GM12874 (cell line): ENCODE data around the gene MUC5AC.

Experiments
- TF ChIP-seq, protein P1 (sequence below): IDR thresholded peaks from 2 replicates; pipeline ENCODE4 v1.5.1; 2011; ENCODE audit warnings: low read depth, mild to moderate bottlenecking, control low read depth, low read length, moderate library complexity; ENCODE audit not compliant: insufficient read depth

MUC5AC gene

DNA sequence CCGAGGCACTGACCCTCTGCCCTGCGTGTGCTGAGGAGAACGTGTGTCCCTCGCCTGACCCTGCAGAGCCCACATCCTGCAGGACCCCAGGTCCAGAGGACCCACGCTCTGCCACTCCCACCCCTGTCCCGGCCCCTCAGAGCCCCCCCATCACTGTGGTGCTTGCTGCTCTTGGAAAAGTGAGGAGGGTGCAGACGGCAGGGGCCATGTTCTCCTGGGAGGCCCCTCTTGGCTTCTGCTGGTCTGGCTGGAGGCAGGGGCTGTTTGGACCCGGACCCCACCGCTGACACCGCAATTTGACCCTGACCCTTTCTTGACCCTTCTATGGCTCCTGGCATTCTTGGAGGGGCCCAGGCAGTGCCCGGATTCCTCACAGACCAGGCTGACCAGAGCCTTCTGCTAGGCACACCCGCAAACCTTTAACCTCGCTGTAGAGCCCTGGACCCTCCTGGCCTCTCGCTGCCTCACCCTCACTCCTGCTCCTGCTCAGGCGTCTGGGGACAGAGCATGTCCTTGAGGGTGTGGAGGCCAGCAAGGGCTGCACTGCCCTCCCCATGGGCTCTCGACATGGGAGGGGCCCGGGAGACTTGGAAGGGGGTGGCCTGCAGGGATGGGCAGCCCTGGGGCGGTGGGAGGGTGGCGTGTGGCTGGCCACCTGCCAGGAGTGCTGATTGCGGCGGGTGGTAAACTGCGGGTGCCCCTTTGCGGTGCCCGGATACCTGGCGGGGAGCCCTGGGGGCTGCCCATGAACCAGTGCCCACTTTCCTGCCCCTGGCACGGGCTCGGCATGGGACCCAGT is 37.0 kb upstream of the MUC5AC start:
- TF ChIP-seq, protein P1, sequence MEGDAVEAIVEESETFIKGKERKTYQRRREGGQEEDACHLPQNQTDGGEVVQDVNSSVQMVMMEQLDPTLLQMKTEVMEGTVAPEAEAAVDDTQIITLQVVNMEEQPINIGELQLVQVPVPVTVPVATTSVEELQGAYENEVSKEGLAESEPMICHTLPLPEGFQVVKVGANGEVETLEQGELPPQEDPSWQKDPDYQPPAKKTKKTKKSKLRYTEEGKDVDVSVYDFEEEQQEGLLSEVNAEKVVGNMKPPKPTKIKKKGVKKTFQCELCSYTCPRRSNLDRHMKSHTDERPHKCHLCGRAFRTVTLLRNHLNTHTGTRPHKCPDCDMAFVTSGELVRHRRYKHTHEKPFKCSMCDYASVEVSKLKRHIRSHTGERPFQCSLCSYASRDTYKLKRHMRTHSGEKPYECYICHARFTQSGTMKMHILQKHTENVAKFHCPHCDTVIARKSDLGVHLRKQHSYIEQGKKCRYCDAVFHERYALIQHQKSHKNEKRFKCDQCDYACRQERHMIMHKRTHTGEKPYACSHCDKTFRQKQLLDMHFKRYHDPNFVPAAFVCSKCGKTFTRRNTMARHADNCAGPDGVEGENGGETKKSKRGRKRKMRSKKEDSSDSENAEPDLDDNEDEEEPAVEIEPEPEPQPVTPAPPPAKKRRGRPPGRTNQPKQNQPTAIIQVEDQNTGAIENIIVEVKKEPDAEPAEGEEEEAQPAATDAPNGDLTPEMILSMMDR, result no peak

DNA sequence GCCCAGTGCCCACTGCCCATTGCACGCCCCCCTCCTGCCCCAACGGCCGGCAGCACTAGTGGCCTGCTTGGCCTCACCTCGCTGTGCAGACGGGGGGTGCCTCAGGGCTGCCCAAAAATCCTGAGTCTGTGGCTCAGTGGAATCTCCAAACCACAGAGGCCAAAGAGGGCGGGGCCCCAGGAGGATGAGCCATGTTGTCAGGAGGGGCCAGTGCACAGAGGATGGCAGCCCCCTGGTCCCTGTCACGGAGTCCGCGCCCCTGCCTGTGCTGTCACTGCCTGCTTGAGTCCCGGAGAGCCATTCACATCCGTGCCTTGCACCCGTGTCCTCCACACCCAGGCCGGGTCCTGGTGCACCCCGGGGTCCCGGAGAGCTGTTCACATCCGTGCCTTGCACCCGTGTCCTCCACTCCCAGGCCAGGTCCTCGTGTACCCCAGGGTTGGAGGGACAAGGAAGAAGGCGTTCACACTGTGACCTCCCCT is 36.4 kb upstream of the MUC5AC start:
- TF ChIP-seq, protein P1, result no peak

DNA sequence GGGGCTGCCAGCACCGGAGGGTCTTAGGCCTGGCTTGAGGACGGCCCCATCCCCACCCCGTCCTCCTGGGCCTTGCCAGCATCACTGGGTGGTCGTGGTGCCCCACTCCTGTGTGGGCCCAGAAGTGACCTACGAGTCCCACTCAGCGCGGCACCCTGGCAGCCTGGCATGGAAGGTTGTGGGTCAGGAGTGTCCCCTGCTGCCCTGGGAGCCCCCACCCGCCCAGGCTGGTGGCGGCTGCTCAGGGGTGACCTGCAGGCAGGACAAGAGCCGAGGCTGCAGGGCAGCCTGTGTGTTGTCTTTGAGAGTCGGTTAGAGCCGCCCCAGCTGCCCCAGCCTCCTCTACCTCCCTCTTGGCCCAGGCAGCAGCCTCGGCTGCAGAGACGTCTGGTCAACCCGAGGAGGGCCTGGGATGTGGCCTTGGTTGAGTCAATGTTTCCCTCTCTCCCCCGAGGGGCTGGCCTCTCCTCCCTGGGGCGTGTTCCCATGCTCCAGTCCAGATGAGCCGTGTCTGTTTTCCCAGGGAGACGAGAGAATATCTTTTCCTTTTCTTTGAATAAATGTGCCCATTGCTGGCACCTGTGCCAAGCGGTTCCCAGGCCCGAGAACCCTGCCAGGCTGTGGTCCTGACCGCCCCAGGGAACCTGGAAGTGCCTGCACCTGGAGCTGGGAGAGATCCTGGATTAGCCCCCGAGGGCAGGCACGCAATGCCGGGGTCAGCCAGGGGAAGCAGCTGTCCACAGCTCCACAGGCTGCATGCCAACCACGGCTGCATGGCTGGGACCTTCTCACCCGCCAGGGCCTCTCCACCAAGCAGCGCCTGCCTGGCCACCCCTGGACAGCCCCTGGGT is 35.7 kb upstream of the MUC5AC start:
- TF ChIP-seq, protein P1, result no peak

DNA sequence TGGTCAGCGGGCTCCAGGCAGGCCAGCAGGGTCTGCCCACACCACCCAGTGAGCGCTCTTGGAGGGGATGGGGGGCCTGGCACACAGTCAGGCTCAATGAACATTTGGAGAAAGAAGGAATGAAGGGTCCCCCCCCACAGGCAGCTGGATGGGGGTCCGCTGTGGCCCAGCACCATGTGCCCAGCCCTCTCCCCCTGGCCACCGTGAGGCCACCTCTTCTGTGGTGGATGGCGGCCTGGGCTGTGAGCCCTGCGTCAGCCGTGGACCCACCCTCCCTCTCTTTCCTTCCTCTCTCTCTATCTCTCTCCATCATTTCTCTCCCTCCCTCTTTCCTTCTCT is 35.1 kb upstream of the MUC5AC start:
- TF ChIP-seq, protein P1, result no peak

DNA sequence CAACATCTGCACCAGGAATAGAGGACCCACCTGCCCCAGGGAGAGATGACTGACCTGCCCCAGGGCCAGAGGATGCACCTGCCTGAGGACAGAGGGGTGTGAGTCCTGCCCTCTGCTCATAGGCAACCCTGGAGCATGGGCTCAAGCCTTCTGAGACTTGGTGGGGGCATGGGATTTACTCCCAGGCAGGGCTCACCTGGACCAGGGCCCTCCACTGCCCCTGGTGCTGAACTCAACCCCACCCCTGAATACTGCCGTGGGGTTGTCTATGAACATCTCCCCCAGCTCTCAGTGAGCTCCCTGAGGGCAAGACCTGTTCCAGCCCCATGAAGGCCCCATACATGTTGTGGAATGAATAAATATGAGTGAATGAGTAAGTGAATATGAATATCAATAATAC is 33.8 kb upstream of the MUC5AC start:
- TF ChIP-seq, protein P1, result no peak

DNA sequence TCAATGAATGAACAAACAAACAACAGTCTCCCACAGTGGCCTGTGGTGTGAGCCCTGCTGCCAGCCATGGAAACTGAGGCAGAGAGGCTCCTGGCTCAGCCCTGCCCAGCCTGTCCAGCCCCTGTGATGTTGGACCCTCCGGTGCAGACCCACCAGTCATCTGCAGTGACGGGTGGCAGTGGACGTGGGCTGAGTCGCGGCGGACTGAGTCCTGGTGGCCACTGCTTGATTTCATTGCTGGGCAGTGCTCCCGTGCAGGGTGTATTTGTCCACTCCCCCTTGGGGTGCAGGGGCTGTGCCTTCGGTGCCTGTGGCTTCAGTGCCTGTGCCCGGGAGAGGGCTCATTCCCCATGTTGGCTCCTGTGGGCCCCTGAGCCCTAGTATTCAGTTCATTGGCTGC is 31.9 kb upstream of the MUC5AC start:
- TF ChIP-seq, protein P1, result no peak

DNA sequence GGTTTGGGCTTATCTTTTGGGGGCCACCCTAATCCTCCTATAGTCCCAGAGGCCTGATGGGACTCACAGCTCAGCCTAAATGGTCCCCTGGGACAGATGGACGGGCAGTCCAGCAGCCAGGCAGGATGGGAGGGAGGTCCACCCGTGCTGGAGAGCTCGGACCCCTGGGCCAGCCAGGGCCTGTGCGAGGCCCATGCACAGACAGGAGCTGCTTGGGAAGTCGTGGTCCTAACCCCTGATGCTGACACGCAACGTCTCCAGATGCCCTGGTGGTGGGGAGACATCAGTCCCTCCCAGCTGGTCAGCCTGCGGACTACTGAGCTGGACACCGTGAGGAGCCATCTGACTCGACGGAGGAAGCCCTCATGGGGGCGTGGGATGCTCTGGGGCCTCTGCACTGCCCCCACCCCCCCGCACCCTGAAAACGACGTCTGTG is 31.2 kb upstream of the MUC5AC start:
- TF ChIP-seq, protein P1, result no peak
